GM12891 (cell line): Measurements from ENCODE around the gene MAP1B.

Experiments
- POLR2AphosphoS5 ChIP-seq: IDR thresholded peaks from 2 replicates; pipeline ENCODE4 v1.6.1; 2011; ENCODE audit warnings: low read depth, low read length, control low read depth
- POU2F2 ChIP-seq: IDR thresholded peaks from 2 replicates; pipeline ENCODE4 v1.6.1; 2011; ENCODE audit warnings: low read depth, mild to moderate bottlenecking, control low read depth, low read length, moderate library complexity
- SPI1 ChIP-seq: IDR thresholded peaks from 2 replicates; pipeline ENCODE4 v1.6.1; 2011; ENCODE audit warnings: low read depth, low read length, control low read depth

DNA sequence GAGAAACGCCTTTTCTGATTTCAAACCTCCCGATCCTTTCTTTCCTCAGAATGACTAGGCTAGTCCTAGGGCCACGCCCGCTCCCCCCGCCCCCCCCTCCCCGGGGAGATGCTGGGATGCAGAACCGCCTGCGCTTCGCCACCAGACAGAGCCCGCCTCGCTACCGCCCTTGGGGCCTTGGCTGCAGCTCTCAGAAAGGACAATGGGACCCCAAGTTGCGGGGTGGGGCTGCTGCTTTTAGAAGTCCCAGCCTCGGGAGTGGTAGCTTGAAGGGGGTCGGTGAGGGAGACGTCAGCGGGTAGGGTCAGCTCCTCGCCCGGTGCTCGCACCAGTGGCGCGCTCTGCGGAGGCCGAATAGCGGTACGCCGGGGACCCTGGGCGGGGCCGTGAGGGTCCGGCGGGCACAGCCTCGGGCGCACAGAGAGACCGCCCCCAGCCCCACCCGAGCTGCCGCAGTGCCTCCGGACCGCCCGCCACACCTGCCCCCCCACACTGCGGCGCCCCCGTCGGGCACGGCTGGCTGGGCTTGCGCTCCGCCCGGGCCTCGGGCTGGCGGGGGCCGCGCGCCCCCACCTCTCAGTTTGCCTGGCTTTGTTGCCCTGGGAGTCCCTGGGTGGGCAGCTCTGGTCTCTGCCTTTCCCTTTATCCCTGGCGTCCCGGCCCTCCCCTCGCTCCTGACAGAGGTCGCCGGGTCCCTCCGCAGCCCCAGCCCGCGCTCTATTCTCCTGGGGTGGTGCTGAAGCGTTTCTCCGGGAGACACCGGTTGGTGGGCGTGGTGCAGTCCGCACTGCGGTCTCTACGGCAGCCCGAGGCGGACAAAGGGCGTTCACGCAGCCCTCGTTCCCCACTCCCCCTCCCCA is 1.2 kb downstream of the MAP1B start:
- TF ChIP-seq POLR2AphosphoS5 = no peak
- no peak for TF ChIP-seq SPI1
- TF ChIP-seq POU2F2 = no peak
